Stimulated activated CD4-positive, alpha-beta T cell treated with anti-CD3 and anti-CD28 coated beads, Interleukin-4, amount 100 ng/mL, for 1 hour (primary cell): Measurements from ENCODE around the gene TP53INP2.
A peak's percentile ranks its signal among the peaks of the same experiment; 100 is the strongest.
"Not testable (repeated sequence)": the region's sequence is repeated elsewhere in the genome, so short reads cannot be mapped to it uniquely, and the experiment has no call there.

Experiments
- DNase-seq: peaks from one replicate; pipeline ENCODE4 v3.0.0-alpha.2; 2020

TP53INP2 gene, protein sequence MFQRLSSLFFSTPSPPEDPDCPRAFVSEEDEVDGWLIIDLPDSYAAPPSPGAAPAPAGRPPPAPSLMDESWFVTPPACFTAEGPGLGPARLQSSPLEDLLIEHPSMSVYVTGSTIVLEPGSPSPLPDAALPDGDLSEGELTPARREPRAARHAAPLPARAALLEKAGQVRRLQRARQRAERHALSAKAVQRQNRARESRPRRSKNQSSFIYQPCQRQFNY

DNA sequence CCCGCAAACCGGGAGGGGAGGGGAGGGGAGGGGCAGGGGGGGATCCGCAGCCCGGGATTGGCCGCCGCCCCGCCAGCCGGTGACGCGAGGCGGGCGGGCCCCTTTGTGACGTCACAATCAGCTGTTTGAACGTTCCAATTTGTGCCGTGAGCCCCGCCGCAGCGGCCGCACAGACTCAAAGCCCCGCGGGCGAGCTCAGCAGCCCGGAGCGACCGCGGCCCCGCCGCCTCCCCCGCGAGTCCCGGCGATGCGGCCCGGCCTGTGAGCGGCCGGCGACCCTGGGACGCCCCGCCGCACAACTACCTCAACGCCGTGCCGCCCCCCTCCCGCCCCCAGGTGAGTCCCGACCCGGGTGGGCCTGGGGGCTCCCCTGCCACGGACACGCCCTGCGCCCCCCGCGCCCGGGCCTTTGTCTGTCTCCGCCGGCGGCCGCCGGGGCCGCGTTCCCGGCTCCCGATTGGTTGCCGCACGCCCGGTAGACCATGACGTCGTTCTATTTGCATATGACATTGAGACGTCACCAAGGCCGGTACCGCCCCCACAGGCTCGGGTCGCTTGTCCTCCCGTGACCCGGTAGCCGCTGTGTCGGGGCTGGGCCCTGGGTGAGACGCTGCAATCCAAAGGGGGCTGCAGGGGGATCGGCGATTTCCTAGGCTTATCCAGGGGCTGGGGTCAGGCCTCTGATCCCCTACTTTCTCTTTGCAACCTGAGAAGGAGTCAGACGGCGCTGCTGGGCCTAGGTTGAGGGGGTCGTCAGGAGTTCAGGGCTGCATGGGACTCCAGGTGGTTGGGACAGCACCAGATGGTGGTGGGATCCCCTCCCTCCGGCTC lies at the start of gene TP53INP2:
Gene TP53INP2 (plus strand): TSS at position 168 of the 831 bp plus-strand sequence. CDS start 4,396 bp downstream, outside the sequence.
- DNase-seq = peak; percentile 76

DNA sequence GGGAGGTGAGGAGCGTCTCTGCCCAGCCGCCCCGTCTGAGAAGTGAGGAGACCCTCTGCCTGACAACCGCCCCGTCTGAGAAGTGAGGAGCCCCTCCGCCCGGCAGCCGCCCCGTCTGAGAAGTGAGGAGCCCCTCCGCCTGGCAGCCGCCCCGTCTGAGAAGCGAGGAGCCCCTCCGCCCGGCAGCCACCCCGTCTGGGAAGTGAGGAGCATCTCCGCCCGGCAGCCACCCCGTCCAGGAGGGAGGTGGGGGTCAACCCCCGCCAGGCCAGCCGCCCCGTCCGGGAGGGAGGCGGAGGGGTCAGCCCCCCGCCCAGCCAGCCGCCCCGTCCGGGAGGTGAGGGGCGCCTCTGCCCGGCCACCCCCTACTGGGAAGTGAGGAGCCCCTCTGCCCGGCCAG lies 45.5 kb upstream of the TP53INP2 start:
- not testable (repeated sequence) for DNase-seq

DNA sequence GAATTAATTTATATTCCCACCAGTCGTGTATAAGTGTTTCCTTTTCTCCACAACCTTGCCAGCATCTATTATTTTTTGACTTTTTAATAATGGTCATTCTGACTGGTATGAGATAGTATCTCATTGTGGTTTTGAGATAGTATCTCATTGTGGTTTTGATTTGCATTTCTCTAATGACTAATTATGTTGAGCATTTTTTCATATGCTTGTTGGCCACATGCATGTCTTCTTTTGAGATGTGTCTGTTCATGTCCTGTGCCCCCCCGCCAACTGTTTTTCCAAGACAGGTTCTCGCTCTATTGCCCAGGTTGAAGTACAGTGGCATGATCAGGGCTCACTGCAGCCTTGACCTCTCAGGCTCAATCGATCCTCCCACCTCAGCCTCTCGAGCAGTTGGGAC lies 42.3 kb upstream of the TP53INP2 start:
- DNase-seq = not testable (repeated sequence)

DNA sequence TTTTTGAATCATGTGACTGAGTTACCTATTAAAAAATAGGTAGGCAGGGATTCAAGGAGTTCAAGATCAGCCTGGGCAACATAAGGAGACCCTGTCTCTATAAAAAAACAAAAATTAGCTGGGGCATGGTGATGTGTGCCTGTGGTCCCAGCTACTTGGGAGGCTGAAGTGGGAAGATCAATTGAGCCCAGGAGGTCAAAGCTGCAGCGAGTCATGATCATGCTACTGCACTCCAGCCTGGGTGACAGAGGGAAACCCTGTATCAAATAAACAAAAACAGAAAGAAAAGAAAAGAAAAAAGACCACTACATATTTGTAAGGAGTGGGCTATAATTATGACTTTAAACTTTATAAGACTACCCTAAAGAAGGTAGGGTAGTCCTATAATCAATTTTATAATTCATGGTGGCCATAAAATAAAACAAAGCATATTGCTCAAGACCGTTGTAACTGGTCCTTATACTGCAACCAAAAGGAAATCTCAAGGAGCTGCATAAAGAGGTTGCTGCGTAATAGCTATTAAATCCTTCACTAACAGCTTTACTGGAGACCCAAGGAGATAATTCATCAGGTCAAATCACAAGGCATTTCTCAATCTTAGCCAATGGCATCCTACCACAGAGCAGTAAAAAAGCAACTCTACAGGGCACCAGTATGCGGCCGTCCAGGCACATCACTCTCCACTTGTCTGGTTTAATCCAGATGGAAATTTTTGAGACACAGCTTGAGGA lies 40.8 kb upstream of the TP53INP2 start:
- no peak for DNase-seq

DNA sequence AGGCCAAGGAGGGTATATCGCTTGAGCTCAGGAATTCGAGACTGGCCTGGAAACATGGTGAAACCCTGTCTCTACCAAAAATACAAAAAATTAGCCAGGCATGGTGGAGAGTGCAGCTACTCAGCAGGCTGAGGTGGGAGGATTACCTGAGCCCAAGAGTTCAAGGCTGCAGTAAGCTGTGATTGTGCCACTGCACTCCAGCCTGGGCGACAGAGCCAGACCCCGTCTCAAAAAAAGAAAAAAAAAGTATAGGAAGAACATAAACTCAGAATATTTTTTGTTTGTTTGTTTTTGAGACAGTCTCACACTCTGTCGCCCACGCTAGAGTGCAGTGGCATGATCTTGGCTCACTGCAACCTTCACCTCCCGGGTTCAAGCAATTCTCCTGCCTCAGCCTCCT lies 39.4 kb upstream of the TP53INP2 start:
- DNase-seq = not testable (repeated sequence)

DNA sequence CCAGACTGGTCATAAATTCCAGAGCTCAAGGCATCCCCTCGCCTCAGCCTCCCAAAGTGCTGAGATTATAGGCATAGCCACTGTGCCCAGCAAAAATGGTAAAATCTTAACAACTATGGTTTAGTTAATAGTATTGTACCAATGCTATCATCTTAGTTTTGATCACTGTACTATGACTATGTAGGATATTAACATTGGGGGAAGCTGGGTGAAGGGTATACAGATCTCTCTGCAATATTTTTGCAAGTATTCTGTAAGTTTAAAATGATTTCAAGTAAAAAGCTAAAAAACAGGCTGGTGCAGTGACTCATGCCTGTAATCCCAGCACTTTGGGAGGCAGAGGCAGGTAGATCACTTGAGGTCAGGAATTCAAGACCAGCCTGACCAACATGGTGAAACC lies 35.0 kb upstream of the TP53INP2 start:
- no peak for DNase-seq

DNA sequence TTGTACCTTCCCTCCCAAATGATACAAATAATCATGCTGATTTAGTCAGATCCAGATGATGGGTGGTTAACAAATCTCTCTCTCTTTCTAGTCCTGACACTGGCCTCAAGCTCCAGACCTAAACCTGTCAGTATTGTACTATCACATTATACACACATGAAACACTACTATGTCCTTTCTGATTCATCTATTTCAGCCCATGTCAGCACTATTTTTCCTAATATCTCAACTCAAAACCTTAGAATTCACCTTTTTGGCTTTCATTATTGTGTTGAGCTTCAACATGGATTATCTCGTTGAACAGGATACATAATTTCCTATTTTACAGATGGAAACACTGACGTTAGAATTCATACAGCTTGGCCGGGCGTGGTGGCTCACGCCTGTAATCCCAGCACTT lies 30.7 kb upstream of the TP53INP2 start:
- DNase-seq = no peak

DNA sequence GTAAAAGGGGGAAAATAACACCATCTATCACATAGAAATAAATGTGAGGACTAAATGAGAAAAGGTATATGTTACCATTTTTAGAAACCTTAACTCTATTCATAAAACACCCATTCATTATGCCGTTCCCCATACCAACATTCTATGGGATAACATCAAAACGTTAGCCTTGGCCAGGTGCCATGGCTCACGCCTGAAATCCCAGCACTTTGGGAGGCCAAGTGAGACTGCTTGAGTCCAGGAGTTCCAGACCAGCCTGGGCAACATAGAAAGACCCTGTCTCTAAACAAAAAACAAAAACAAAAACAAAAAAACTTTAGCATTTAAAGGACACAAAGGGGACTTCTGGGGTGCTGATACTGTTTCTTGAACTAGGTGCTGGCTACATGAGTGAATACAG lies 28.6 kb upstream of the TP53INP2 start:
- no peak for DNase-seq

DNA sequence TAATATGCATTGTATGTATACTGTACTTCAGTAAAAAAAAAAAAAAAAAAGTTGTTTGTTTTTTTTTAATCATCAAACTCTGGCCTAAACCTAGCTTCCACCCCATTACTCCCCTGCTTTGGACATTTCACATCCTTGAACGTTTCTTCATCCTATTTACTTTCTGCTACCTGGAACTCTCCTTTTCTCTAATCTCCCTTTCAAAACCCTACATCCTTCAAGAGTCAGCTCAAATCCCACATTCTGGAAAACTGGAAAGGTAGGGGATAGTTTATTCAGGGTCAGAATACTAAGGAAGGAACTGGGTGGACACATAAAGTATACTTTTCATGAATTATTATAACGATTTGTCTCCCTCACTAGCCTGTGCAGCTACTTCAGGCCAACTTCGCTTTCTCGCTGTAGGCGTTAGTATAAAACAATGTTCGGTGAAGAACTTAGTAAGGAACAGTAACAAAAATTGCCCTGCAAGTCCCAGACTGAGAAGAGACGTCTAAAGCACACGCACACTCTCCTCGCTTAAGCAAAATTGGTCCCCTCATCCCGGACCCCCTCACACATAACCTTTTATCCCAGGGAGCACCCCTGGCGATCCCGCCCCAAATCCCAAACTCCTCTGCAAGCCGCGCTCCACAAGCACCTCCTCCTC lies 28.0 kb upstream of the TP53INP2 start:
- no peak for DNase-seq

DNA sequence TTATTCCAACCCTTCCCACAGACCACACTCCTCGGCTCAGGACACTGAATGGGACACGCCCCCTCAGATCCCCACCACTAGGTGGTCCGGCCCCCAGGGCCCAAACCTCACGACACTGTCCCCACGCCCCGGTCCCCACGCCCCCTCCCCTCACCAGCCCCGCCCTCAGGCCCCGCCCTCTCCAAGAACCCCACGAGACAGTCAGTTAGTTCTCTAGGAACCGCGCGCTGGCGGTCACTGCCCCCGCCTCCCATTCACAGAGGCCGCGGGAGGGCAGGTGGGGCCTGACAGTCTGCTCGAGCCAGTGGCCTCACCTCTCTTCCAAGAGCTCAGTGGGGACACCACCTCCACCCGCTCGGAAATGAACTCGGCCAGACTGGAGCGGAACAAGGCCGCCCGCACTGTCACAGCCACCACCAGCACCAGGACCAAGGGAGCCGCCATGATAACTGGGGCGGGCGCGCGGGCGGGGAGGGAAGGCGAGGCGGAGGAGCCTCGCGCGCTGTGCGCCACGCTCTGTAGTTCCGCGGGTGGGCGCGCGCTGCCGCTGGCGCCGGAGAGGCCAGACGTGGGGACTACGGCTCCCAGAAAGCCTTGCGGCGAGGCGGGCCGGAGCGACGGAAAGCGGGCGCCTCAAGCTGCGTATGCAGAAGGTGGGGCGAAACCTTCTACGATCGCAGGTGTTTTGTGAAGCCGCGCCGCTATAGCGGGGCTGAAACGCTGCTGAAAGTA lies 27.3 kb upstream of the TP53INP2 start, which contains the start of gene PIGU:
Gene PIGU (minus strand): TSS at position 451 of the 732 bp plus-strand sequence. CDS start 7 bp downstream, at position 444.
- DNase-seq = peak; percentile 96

DNA sequence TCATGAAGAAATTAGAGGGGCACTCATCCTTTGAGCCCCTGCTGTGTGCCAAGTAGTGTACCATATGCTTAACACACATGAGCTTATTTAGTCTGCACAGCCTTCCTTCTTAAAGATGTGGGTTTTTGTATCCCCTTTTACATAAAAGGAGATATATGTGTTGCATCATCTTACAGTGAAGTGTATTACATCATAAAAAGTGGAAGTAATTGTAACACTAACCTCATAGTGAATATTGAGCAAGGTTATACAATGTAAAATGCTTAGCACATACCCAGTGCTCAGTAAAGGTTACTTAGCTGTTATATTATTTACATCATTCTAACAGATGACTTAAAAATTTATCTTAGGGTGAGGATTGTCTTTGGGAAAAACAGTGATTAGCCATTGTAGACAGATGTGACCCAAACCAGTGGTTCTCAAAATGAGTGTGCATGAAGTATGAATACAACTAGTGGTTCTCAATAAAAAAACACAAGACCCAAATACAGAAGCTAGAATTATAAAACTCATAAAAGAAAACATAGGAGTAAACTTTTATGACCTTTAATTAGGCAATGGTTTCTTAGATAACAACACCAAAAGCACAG lies 23.5 kb upstream of the TP53INP2 start:
- no peak for DNase-seq

DNA sequence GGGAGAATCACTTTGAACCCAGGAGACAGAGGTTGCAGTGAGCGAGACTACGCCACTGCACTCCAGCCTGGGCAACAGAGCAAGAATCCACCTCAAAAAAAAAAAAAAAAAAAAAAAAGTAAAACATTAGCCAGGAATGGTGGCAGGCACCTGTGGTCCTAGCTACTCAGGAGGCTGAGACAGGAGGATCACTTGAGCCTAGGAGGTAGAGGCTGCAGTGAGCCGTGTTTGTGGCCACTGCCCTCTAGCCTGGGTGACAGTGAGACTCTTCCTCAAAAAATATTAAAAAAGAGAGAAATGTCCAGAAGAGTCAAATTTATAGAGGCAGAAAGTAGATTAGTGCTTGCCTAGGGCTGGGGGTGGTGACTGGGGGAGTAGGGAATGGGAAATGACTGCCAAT lies 20.5 kb upstream of the TP53INP2 start:
- DNase-seq = no peak

DNA sequence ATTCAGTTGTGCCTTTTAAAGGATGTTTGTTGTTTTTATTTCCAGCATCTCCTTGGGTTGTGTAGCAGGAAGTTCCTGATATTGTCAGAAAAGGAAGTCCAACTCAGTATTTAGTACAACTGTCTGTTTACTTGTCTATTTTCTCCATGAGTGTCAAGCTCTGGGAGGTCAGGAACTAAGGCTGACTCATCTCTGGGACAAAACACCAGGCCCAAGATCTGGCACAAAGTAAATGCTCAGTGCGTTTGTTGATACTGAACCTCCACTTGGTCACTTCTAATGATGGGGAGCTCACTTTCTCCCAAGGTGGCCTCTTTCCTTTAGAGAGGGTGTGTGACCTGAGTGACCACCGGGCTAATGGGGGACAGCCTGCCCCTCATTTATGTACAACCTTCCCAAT lies 14.7 kb upstream of the TP53INP2 start:
- no peak for DNase-seq

DNA sequence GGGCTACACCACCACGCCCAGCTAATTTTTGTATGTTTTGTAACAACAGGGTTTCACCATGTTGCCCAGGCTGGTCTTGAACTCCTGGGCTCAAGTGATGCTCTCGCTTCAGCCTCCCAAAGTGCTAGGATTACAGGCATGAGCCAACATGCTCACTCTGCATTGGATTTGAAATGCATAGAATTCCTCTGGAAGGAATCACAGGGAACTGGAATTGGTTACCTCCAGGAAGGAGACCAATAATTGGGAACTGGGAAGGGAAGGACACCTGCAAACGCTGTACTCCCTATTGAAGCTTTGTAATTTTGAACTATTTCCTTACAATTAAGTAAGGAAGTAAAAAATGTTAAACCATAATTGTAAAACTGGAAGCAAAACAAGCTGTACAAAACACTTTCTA lies 12.3 kb upstream of the TP53INP2 start:
- DNase-seq = no peak

DNA sequence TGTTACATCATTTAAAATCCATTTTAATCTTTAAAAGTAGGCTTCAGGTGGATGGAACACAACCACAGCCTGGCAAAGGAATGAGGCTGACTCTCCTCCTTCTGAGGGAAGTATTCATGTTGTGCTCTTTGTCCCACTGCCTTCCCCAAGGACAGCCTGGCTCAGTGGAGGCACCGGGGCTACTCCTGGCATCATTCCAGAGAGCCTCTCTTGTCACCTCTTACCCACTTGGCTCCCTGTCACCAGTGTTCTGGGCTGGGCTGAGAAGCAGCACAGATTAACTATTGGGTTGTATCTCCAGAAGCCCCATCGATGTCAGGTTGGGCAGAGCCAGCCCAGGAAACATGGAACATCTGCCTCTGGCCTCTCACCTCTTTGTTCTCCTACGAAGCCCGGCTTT lies 10.7 kb upstream of the TP53INP2 start:
- DNase-seq = no peak

DNA sequence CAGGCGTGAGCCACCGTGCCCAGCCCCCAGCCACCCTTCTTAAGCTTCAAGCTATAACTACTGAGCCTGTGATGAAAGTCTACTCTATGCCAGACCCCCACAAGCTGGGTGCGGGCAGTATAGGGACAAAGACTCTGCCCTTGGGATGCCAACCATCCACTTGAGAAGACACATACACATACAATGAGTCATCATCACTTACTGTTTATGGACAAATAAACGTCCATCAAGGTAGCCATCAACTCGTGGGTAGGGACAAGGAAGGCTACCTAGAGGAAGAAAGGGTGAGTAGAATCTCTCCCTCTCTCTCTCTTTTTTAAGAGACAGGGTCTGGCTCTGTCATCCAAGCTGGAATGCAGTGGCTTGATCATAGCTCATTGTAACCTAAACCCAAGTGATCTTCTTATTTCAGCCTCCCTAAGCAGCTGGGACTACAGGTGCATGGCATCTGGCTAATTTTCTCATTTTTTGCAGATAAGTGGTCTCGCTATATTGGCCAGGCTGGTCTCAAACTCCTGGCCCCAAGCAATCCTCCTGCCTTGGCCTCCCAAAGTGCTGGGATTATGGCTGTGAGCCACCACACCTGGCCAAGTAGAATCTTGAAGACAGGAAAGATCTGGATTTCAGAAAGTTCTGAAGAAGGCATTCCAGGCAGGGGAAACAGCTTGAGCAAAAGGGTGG lies 2.6 kb upstream of the TP53INP2 start:
- DNase-seq = no peak

DNA sequence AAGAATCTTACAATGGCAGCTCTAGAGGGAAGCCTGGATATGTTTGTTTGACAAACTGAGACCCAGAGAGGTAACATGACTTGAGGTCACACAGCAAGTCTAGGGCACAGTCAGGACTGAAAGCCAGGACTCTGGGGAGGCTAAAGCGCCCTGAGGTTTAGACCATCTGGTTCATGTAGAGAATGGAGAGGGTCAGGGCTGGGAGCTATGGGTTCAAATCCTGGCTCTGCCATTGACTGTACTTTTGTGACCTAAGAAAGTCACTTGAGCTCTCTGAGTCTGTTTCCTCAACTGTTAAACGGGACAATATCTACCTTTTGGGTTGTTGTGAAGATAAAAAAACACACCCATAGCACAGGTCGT lies 1.1 kb upstream of the TP53INP2 start:
- DNase-seq = no peak

DNA sequence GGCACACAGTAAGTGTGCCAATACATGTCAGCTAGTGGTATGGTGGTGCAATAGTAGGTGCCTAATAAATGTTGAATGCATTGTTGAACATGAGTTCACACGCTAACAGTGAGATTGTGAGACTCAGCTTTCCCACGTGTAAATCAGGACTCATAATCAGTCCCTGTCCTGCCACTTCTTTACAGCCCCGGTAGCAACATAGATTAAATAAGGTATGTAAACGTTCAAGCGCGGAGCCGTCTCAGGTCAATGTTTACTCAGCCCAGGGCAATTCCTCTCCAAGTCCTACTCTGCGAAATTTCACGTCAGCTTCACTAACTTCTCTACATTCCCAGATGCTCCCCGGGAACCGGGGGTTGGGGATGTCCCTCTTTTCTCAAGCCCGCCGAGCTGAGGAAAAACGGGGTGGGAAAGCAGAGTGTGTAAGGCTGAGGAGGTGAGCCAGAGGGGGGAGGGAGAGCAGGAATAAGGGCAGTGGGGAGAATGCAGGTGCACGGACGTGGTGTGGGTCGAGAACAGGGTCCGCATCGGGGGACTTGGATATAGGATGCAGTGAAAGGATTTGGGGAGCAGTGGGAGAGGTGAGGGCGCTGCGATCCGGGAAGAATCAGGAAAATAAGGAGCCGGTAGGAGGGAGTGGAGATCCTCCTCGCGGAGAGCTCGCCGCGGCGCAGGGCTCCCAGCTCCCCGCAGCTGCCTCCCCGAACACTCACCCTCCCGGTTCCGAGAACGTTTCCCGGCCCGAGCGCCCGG lies 544 bp upstream of the TP53INP2 start:
- peak; percentile 8 for DNase-seq

DNA sequence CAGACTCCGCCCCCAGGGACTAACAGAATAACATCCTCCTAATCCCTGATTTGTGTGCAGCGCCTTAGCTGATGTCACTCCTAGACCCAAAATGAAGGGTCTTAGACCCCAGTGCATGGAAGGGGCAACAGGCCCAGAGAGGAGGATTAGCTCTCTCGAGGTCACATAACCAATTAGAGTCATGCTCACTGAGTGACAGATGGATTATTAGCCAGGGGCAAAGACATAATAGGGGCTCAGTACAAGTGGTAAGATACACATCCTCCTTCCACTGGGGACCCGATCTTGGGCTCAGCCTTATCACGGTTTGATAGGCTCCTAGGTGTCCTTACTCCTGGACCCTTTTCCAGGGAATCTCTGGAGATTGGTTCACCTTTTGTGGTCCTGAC lies 858 bp downstream of the TP53INP2 start:
- DNase-seq = no peak

DNA sequence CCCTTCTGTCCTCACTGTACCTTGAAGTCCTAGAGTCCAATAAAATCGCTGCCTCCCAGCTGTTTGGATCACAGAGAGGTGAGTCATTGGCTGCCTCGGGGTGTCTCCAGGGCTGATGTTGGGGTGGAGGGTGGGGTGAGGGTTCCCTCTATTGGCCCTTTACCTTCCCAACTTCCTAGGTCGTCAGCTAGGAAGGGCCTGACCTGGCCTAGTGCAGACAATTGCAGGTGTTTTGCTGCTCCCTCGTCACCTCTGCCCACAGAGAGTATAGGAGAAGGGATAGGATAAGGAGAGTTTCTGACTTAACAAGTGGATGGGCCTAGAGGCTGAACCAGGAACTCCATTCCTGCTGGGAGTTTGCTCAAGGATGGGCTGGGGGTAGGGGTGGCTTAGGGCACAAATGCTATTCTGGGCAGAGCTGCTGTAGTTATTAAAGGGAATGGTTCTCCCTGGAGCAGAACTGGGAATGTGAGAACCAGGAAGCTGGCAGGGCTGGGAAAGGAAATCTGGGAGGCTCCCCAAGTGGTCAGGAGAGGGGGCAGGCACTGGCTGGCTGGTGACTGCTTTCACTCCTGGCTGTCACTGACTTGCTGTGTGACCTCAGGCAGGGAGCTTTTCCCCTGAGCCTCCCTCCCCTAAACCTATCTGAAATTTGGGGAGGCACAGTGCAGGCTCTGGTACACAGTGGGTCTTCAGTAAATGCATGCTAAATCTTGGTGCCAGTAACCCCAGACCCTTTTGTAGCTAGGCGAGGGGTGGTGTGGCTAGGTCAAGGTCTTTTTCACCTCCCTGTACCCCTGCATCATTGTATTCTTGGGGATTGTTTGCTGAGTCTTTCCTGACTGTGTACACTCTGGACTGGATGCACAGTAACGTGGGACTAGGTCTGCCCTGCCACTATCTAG lies 1.5 kb downstream of the TP53INP2 start:
- DNase-seq = no peak
